Endothelial cell of umbilical vein (primary cell): ENCODE results near the gene HEBP1. TPM values are rescaled to one million over a fixed set of nuclear protein-coding genes. Genes with fewer than 3 reads are reported as not detected.
A peak's percentile ranks its signal among the peaks of the same experiment; 100 is the strongest.

Source experiments
- BruUV-seq: library from RNA; stranded (reverse); fragments of 400-500 nt; replicated peaks from 2 replicates; lab custom pipeline; 2021; lab: Mats Ljungman, UMichigan
- CTCF ChIA-PET: fragments of 300-600, 350-600 bp; sonication (Branson Sonifier 250); formaldehyde crosslinking; loops from one replicate; lab custom pipeline; 2021; ENCODE audit warnings: antibody characterized with exemption, inconsistent platforms; lab: Charles Lee
- POLR2A ChIA-PET: fragments of 300-600, 350-600 bp; sonication (Branson Sonifier 250); formaldehyde crosslinking; loops from one replicate; lab custom pipeline; 2021; ENCODE audit warnings: antibody characterized with exemption, inconsistent platforms; lab: Charles Lee
- DNase-seq: peaks from one replicate; pipeline ENCODE4 v3.0.0-alpha.2; 2011; ENCODE audit warnings: low read depth, low spot score
- FAIRE-seq: peaks from 2 replicates; lab custom pipeline; 2011; peaks lifted over from hg19 to GRCh38; lab: Jason Lieb, UNC
- H2AFZ ChIP-seq: 2 replicates; pipeline ENCODE4 v1.6.0; 2012; ENCODE audit warnings: low read depth, low read length, control low read depth, inconsistent platforms
- H3K27ac ChIP-seq: 2 replicates; pipeline ENCODE4 v1.5.1; 2011; ENCODE audit warnings: low read depth, mild to moderate bottlenecking, control low read depth, low read length, moderate library complexity; ENCODE audit not compliant: insufficient read depth
- H3K27me3 ChIP-seq, 2 experiments: 2 replicates each; pipeline versions ENCODE4 v1.6.0 to v1.6.1; 2011; ENCODE audit warnings: low read length in 2 of 2, mixed read lengths in 1 of 2; ENCODE audit not compliant: control insufficient read depth in 2 of 2, insufficient read depth in 2 of 2
- H3K36me3 ChIP-seq, 2 experiments: 2 replicates in 1 of 2; 3 replicates in 1 of 2; pipeline ENCODE4 v1.5.1; 2011; ENCODE audit warnings: low read length in 2 of 2, mild to moderate bottlenecking in 1 of 2, moderate library complexity in 1 of 2; ENCODE audit not compliant: control insufficient read depth in 2 of 2, insufficient read depth in 2 of 2; ENCODE audit errors: extremely low read depth in 1 of 2
- H3K4me1 ChIP-seq: 3 replicates; pipeline ENCODE4 v1.5.1; 2011; ENCODE audit warnings: mild to moderate bottlenecking, low read length; ENCODE audit not compliant: control insufficient read depth, insufficient read depth; ENCODE audit errors: extremely low read depth
- H3K4me2 ChIP-seq: 2 replicates; pipeline ENCODE4 v1.6.1; 2011; ENCODE audit warnings: low read length, control low read depth, mixed read lengths; ENCODE audit not compliant: insufficient read depth
- H3K4me3 ChIP-seq, 3 experiments: fragments of 200-600 bp in 1 of 3; sonication (generic), shearing (Covaris generic) in 1 of 3; replicated peaks in 1 of 3; 2 replicates each; pipeline ENCODE4 v1.5.1; 2011 to 2016; ENCODE audit warnings: control low read depth in 3 of 3, low read length in 3 of 3, mild to moderate bottlenecking in 2 of 3, inconsistent platforms in 1 of 3, low read depth in 1 of 3, moderate library complexity in 1 of 3; ENCODE audit not compliant: insufficient read depth in 1 of 3
- H3K79me2 ChIP-seq: 2 replicates; pipeline ENCODE4 v1.6.0; 2012; ENCODE audit warnings: low read length, inconsistent platforms; ENCODE audit not compliant: control insufficient read depth, insufficient read depth
- H3K9ac ChIP-seq: replicated peaks from 2 replicates; pipeline ENCODE3; 2011; ENCODE audit warnings: low read length, control low read depth; ENCODE audit not compliant: insufficient read depth; ENCODE audit errors: extremely low read depth
- H3K9me1 ChIP-seq: replicated peaks from 3 replicates; pipeline ENCODE4 v1.6.0; 2011; ENCODE audit warnings: mild to moderate bottlenecking, low read length; ENCODE audit not compliant: control insufficient read depth, insufficient read depth; ENCODE audit errors: extremely low read depth
- H3K9me3 ChIP-seq: replicated peaks from 2 replicates; pipeline ENCODE4 v1.5.1; 2012; ENCODE audit warnings: low read length, inconsistent platforms; ENCODE audit not compliant: control insufficient read depth, insufficient read depth
- H4K20me1 ChIP-seq: replicated peaks from 2 replicates; pipeline ENCODE3; 2011; ENCODE audit warnings: mild to moderate bottlenecking, low read length; ENCODE audit not compliant: control insufficient read depth, insufficient read depth; ENCODE audit errors: extremely low read depth
- CTCF ChIP-seq, 2 donors: IDR thresholded peaks; 1 replicate in 1 of 2; 2 replicates in 1 of 2; pipeline ENCODE4 v1.5.1; 2011; ENCODE audit warnings: low read length in 2 of 2, mild to moderate bottlenecking in 2 of 2, moderate library complexity in 2 of 2, control low read depth in 1 of 2, inconsistent platforms in 1 of 2, low read depth in 1 of 2; ENCODE audit not compliant: insufficient read depth in 1 of 2; ENCODE audit errors: extremely low read depth in 1 of 2
- EZH2 ChIP-seq: IDR thresholded peaks from 2 replicates; pipeline ENCODE4 v1.6.1; 2012; ENCODE audit warnings: borderline replicate concordance, low read depth, mild to moderate bottlenecking, moderate library complexity, low read length, inconsistent platforms; ENCODE audit not compliant: severe bottlenecking
- FOS ChIP-seq: IDR thresholded peaks from 2 replicates; pipeline ENCODE4 v1.6.1; 2011; ENCODE audit warnings: mild to moderate bottlenecking, low read length, moderate library complexity, borderline replicate concordance; ENCODE audit not compliant: insufficient read depth
- GATA2 ChIP-seq: IDR thresholded peaks from 2 replicates; pipeline ENCODE4 v1.7.0; 2011; ENCODE audit warnings: low read depth, mild to moderate bottlenecking, moderate library complexity, mixed read lengths, low read length; ENCODE audit not compliant: insufficient read length, insufficient read depth
- JUN ChIP-seq: IDR thresholded peaks from 2 replicates; pipeline ENCODE4 v1.6.1; 2011; ENCODE audit warnings: borderline replicate concordance, low read depth; ENCODE audit not compliant: insufficient read length, insufficient read depth
- MAX ChIP-seq: IDR thresholded peaks from 2 replicates; pipeline ENCODE4 v1.6.1; 2011; ENCODE audit not compliant: insufficient read depth, insufficient read length
- MYC ChIP-seq: IDR thresholded peaks from one replicate; pipeline ENCODE4 v1.6.1; 2011; ENCODE audit warnings: mild to moderate bottlenecking, low read depth, low read length
- POLR2A ChIP-seq: IDR thresholded peaks from 2 replicates; pipeline ENCODE4 v1.6.1; 2012; ENCODE audit warnings: low read depth, mild to moderate bottlenecking, control low read depth, low read length
- POLR2AphosphoS5 ChIP-seq: IDR thresholded peaks from 2 replicates; pipeline ENCODE4 v1.6.1; 2012; ENCODE audit warnings: low read depth, mild to moderate bottlenecking, control low read depth, low read length, moderate library complexity; ENCODE audit not compliant: insufficient read depth
- dilution Hi-C: fragments of 300-500 bp; cut with MboI; formaldehyde crosslinking; loops from one replicate; pipeline ENCODE4 v1.15.0; 2019; ENCODE audit warnings: low sequenced_read_pairs; ENCODE audit not compliant: extremely low pct_ligation_motif_present
- intact Hi-C: fragments of 100-400 bp; cut with micrococcal nuclease; formaldehyde crosslinking; loops from one replicate; pipeline ENCODE4 v1.10.0; 2022
- polyA plus RNA-seq, 4 experiments: library from polyadenylated mRNA; depleted of rRNA in 3 of 4; stranded (reverse) in 3 of 4; unstranded in 1 of 4; fragments of >200 nt; gene quantifications; 2 replicates each; pipeline versions ENCODE4 v1.2.1 to v1.2.3, GENCODE V29; 2011 to 2012; ENCODE audit warnings: missing spikeins in 1 of 4
- total RNA-seq: library from RNA; stranded (reverse); gene quantifications from 2 replicates; pipeline ENCODE4 v1.2.3, GENCODE V29; 2021

HEBP1 gene
- total and polyA plus RNA-seq, 2 donors (not counting 3 experiments of a cell fraction or from before 2014, with no cell fraction given) = 23.1 to 59.5 TPM

GRCh38 chr12:13024531-13024916, 24.5 kb upstream of the HEBP1 start:
- dilution Hi-C loops = no loop called here
- POLR2A ChIA-PET = no interaction called here
- BruUV-seq = no TSS peak

More at GRCh38 chr12:13024531-13024916, 24.5 kb upstream of the HEBP1 start:
- Histone ChIP-seq H3K9me3 (no peaks in the 10 kb centered on the region), H3K9me1 (no peaks in the 10 kb centered on the region), H4K20me1 (no peaks in the 10 kb centered on the region), H3K27me3 (no peaks in the 10 kb centered on the region), H2AFZ (no peak overlapping the region), H3K4me2 (no peak overlapping the region), H3K9ac (no peak overlapping the region), H3K4me3 (no peak overlapping the region), H3K79me2 (no peaks in the 10 kb centered on the region), H3K27ac (no peak overlapping the region), H3K36me3 (no peaks in the 10 kb centered on the region), H3K4me1 (no peaks in the 10 kb centered on the region)
- TF ChIP-seq JUN (no peak), FOS (no peak), POLR2A (no peak), MAX (no peak), POLR2AphosphoS5 (no peak), CTCF (IDR thresholded peaks at IDR 0.05; ENCODE audit: extremely low read depth in 1 of 2, insufficient read depth in 1 of 2, low read depth in 1 of 2, low read length in 2 of 2) (no peak), MYC (no peak), EZH2 (no peak), GATA2 (no peak)
- CTCF ChIA-PET = interaction anchor here (0.7 to 1.6 kb wide), 4 partner anchors 9 to 187 kb away, joined by 3 to 5 read pairs (median 4); no protein-coding TSS in a partner anchor
- DNase-seq = peak; percentile 14
- intact Hi-C loops = loop anchor here (1.0 kb wide), 4 partner anchors 74 to 210 kb away; no protein-coding TSS in a partner anchor
- FAIRE-seq = peak; percentile 62
